ENCODE data around the gene TXNRD1.

TXNRD1 gene

DNA sequence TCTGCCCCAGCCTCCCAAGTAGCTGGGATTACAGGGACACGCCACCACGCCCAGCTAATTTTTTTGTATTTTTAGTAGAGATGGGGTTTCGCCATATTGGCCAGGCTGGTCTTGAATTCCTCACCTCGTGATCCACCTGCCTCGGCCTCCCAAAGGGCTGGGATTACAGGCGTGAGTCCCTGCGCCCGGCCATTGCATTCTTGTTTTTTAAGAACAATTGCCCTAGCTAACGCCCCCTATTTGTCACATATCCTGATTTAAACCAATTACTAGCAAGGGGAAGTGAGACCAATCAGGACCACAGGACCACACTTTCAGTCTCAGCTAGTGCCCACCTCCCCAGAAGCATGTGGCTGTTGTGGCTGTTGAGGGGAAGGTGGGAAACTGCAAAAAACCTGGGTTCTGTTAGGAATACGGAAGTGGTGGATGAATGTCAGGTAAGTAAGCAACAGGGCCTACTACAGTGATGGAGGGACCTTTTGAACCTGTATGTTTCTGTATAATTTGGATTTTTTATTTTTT, 39.8 kb upstream of the TXNRD1 start:
- Histone ChIP-seq H3K27ac (ENCODE audit: low read length) (no peak overlapping the region), H3K27me3 (ENCODE audit: low read depth, low read length) (peaks cover 3% of the 10 kb centered on the region; the same call in 1 of the 2 replicates), H3K9ac (ENCODE audit: low read length) (no peak overlapping the region), H4K20me1 (ENCODE audit: insufficient read depth, low read length) (no peaks in the 10 kb centered on the region), H2AFZ (ENCODE audit: low read depth, low read length) (no peak overlapping the region), H3K79me2 (ENCODE audit: low read length) (no peaks in the 10 kb centered on the region), H3K4me2 (ENCODE audit: low read length) (no peak overlapping the region), H3K9me3 (ENCODE audit: insufficient read depth, low read length) (no peaks in the 10 kb centered on the region), H3K4me3 (ENCODE audit: low read length) (no peak overlapping the region), H3K36me3 (replicated peaks; ENCODE audit: low read depth, low read length) (no peaks in the 10 kb centered on the region), H3K4me1 (ENCODE audit: low read length) (no peaks in the 10 kb centered on the region)
- TF ChIP-seq EZH2phosphoT487 (IDR thresholded peaks at IDR 0.05; ENCODE audit: low read depth) (no peak), CTCF (IDR thresholded peaks at IDR 0.05; ENCODE audit: low read depth, low read length) (no peak)

- Histone ChIP-seq H3K9ac (ENCODE audit: low read length) (no peak overlapping the region), H3K27me3 (ENCODE audit: low read depth, low read length) (peaks cover 3% of the 10 kb centered on the region; the same call in 1 of the 2 replicates), H3K79me2 (ENCODE audit: low read length) (no peaks in the 10 kb centered on the region), H3K4me2 (ENCODE audit: low read length) (no peak overlapping the region), H3K4me1 (ENCODE audit: low read length) (no peaks in the 10 kb centered on the region), H3K4me3 (ENCODE audit: low read length) (no peak overlapping the region), H4K20me1 (ENCODE audit: insufficient read depth, low read length) (no peaks in the 10 kb centered on the region), H3K36me3 (replicated peaks; ENCODE audit: low read depth, low read length) (no peaks in the 10 kb centered on the region), H2AFZ (ENCODE audit: low read depth, low read length) (no peak overlapping the region), H3K9me3 (ENCODE audit: insufficient read depth, low read length) (no peaks in the 10 kb centered on the region), H3K27ac (ENCODE audit: low read length) (no peak overlapping the region)
- TF ChIP-seq CTCF (IDR thresholded peaks at IDR 0.05; ENCODE audit: low read depth, low read length): no peak
- TF ChIP-seq EZH2phosphoT487 (IDR thresholded peaks at IDR 0.05; ENCODE audit: low read depth): no peak
Observed at GRCh38 chr12:104177336-104177662, 38.3 kb upstream of the TXNRD1 start.

DNA sequence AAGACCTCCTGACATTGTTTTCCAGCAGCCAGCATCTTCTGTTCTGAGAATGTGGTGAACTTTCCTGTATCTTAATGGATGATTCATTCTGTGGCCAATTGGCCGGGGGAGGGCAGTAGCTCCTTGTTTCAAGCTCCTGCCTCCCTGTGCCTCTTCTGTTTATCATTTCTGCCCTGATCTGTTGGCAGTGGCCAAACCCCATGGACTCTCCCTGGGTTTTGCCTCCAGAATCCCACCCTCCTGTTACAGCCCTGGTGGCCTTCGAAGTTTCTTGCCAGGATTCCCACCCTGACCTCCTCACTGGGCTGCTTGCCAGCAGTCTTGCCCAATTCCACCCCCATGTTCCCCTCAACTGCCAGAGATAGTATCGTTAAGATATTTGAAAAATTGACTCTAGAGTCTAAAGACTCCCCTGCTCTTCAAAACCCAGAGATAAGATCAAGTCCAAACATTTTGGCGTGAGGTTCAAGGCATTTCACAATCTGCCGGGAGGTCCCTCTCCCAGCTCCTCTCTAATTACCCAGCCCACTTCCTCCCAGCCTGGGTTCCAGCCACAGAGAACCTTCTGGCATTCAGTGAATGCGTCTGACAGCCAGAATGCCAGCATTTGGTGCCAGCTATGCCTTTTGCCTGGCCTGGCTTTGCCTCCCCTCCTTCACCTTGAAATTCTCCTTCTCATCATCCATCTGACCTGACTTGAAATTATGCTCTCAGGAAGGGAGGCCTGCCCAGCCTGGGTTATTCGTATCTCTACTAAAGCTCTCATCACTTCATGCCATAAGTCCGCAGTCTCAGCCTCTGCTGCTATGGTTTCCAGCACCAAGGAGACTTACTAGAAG, 37.7 kb upstream of the TXNRD1 start:
- Histone ChIP-seq H4K20me1 (ENCODE audit: insufficient read depth, low read length) (no peaks in the 10 kb centered on the region), H3K36me3 (replicated peaks; ENCODE audit: low read depth, low read length) (no peaks in the 10 kb centered on the region), H3K9me3 (ENCODE audit: insufficient read depth, low read length) (no peaks in the 10 kb centered on the region), H3K4me2 (ENCODE audit: low read length) (no peak overlapping the region), H3K4me1 (ENCODE audit: low read length) (no peaks in the 10 kb centered on the region), H3K27me3 (ENCODE audit: low read depth, low read length) (peaks cover 3% of the 10 kb centered on the region; the same call in 1 of the 2 replicates), H3K4me3 (ENCODE audit: low read length) (no peak overlapping the region), H3K79me2 (ENCODE audit: low read length) (no peaks in the 10 kb centered on the region), H3K27ac (ENCODE audit: low read length) (no peak overlapping the region), H2AFZ (ENCODE audit: low read depth, low read length) (no peak overlapping the region), H3K9ac (ENCODE audit: low read length) (no peak overlapping the region)
- TF ChIP-seq CTCF (IDR thresholded peaks at IDR 0.05; ENCODE audit: low read depth, low read length) (0 out of 2 replicates have a peak, but pooled peaks have one; percentile 8), EZH2phosphoT487 (IDR thresholded peaks at IDR 0.05; ENCODE audit: low read depth) (no peak)

DNA sequence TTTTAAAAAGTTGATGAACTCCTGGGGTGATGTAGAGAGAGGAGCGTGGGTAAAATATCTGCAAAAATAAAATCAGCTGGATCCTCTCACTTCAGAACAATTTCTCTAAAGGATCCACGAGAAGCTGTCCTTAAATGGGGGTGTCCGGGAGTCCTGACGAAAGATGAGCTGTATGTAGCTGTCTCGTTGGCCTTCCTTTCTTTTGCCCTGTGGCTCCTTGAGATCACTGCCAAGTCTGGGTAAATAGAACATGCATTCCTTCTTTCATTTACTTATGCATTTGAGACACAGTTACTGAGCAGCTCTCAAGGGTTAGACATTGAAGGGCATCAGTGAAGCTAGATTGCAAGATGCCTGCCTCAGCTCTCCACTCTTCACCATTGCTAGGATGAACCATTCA, 35.2 kb upstream of the TXNRD1 start:
- Histone ChIP-seq H3K4me3 (ENCODE audit: low read length) (no peak overlapping the region), H4K20me1 (ENCODE audit: insufficient read depth, low read length) (no peaks in the 10 kb centered on the region), H2AFZ (ENCODE audit: low read depth, low read length) (no peak overlapping the region), H3K27me3 (ENCODE audit: low read depth, low read length) (no peaks in the 10 kb centered on the region), H3K4me2 (ENCODE audit: low read length) (no peak overlapping the region), H3K4me1 (ENCODE audit: low read length) (no peaks in the 10 kb centered on the region), H3K36me3 (replicated peaks; ENCODE audit: low read depth, low read length) (no peaks in the 10 kb centered on the region), H3K79me2 (ENCODE audit: low read length) (no peaks in the 10 kb centered on the region), H3K9ac (ENCODE audit: low read length) (no peak overlapping the region), H3K27ac (ENCODE audit: low read length) (no peak overlapping the region), H3K9me3 (ENCODE audit: insufficient read depth, low read length) (no peaks in the 10 kb centered on the region)
- no peak for TF ChIP-seq EZH2phosphoT487 (IDR thresholded peaks at IDR 0.05; ENCODE audit: low read depth)
- TF ChIP-seq CTCF (IDR thresholded peaks at IDR 0.05; ENCODE audit: low read depth, low read length): no peak

Data from OCI-LY3 (cell line).